Skeletal muscle satellite cell (primary cell): ENCODE data around the gene SPINT2. TPM values are rescaled to one million over a fixed set of nuclear protein-coding genes. Genes with fewer than 3 reads are reported as not detected.
A peak's percentile ranks its signal among the peaks of the same experiment; 100 is the strongest.
"Not testable (repeated sequence)": the region's sequence is repeated elsewhere in the genome, so short reads cannot be mapped to it uniquely, and the experiment has no call there.

Source experiments
- H3K27me3 ChIP-seq: 2 replicates; pipeline ENCODE4 v1.7.0; 2013; ENCODE audit warnings: low read length; ENCODE audit not compliant: control insufficient read depth, insufficient read depth
- H3K36me3 ChIP-seq: 2 replicates; pipeline ENCODE4 v1.7.0; 2013; ENCODE audit warnings: mild to moderate bottlenecking, control low read depth, low read length; ENCODE audit not compliant: insufficient read depth
- H3K4me1 ChIP-seq: 2 replicates; pipeline ENCODE4 v1.7.0; 2013; ENCODE audit warnings: low read length; ENCODE audit not compliant: control insufficient read depth, insufficient read depth
- H3K4me2 ChIP-seq: 2 replicates; pipeline ENCODE4 v1.7.0; 2013; ENCODE audit warnings: mild to moderate bottlenecking, low read length
- H3K4me3 ChIP-seq: 2 replicates; pipeline ENCODE4 v1.7.0; 2013; ENCODE audit warnings: low read length
- H3K9ac ChIP-seq: 2 replicates; pipeline ENCODE4 v1.7.0; 2013; ENCODE audit warnings: mild to moderate bottlenecking, low read depth, low read length, moderate library complexity
- H3K9me3 ChIP-seq: replicated peaks from 2 replicates; pipeline ENCODE4 v1.7.0; 2013; ENCODE audit warnings: mild to moderate bottlenecking, control low read depth, low read length
- total RNA-seq: library from RNA; depleted of rRNA; stranded (reverse); fragments of >200 nt; gene quantifications from 2 replicates; pipeline ENCODE4 v1.2.3, GENCODE V29; 2012; rRNA removed

Gene SPINT2, protein sequence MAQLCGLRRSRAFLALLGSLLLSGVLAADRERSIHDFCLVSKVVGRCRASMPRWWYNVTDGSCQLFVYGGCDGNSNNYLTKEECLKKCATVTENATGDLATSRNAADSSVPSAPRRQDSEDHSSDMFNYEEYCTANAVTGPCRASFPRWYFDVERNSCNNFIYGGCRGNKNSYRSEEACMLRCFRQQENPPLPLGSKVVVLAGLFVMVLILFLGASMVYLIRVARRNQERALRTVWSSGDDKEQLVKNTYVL
- under 0.01 TPM in 1 of 2 replicates, not detected in the other for total RNA-seq

DNA sequence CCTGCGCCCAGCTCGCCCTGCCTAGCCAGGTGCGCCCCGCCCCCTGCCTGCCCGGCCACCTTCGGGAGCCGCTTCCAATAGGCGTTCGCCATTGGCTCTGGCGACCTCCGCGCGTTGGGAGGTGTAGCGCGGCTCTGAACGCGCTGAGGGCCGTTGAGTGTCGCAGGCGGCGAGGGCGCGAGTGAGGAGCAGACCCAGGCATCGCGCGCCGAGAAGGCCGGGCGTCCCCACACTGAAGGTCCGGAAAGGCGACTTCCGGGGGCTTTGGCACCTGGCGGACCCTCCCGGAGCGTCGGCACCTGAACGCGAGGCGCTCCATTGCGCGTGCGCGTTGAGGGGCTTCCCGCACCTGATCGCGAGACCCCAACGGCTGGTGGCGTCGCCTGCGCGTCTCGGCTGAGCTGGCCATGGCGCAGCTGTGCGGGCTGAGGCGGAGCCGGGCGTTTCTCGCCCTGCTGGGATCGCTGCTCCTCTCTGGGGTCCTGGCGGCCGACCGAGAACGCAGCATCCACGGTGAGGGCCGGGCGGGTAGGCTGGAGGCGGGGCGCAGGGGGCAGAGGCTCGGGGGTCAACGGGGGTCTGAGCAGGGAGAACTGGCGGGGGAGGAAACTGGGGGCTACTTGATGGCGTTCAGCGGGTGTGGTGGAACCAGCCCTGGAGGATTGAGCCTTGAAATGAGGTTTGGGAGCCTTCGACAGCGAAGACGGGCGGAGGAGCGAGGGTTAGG lies at the start of gene SPINT2:
Gene SPINT2, plus strand, starts transcription at position 88 of the 727 bp plus-strand sequence. Its CDS starts 320 bp downstream, at position 408.
- no peak within 1 kb of the TSS for H3K9ac ChIP-seq
- peak within 1 kb of the TSS; percentile 83 for H3K4me2 ChIP-seq
- peak within 1 kb of the TSS; percentile 65 for H3K4me3 ChIP-seq
- H3K4me1 ChIP-seq = peaks cover 19% of the 10 kb centered on the region
- no peaks in the 10 kb centered on the region for H3K36me3 ChIP-seq
- no peaks in the 10 kb centered on the region for H3K27me3 ChIP-seq
- H3K9me3 ChIP-seq = no peaks in the 10 kb centered on the region

DNA sequence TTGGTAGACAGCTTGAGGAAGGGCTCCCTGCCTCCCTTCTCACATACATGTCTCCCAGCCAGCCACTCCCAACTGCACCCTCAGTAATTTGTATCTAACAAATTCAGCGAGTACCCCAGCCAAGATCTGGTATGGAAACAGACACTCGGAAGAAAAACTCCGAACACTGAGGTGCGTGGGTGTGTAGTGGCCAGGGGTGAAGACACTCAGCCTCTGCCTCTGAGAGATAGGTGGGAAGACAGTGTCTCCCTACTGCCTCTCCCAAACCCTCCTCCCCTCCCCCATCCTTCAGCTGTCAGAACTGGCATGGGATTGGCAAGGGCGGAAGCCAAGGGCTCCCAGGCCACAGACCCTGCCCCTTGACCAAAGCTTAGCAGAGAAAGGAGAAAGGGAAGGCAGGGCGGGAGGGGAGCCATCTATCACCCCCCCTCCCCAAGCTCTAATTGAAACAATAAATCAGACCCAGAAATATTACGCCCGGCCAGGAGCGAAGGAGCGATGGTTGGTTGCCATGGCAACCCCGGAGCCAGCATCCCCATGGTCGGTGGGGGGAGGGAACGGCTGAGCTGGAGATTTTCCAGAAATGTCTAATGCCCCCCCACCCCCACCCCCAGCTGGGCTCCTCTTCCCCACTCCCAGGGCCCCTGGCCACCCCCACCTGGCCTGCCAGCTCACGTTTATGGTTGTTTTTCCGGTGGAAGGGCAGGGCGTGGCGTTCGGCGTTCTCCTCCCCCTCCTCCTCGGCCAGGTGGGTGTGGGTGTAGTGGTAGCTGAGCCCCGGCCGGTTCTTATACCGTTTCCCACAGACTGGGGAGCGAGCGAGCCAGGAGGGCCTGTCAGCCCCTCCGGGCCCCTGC lies 47.4 kb upstream of the SPINT2 start:
- Histone ChIP-seq H3K36me3 (peaks cover 5% of the 10 kb centered on the region), H3K4me2 (no peak overlapping the region), H3K9ac (no peak overlapping the region), H3K9me3 (no peaks in the 10 kb centered on the region), H3K4me1 (peaks cover 23% of the 10 kb centered on the region), H3K27me3 (no peaks in the 10 kb centered on the region), H3K4me3 (no peak overlapping the region)

DNA sequence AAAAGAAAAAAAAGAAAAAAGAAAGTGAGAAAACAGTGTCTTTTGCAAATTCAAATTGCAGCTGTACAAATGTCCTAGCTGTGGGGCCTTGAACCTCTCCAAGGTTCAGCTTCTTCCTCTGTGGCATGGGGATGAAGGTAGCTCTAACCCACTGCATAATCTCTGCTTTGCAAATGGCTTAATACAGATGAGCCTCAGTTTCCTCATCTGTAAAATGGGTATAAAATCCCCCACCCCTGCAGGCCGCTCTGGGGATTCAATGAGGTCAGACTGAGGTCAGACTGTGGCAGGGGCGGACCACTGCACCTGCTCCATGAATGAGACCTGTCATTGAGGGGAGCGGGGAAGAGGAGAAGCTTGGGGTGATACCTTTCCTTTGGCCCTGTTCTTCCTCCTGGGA lies 46.2 kb upstream of the SPINT2 start:
- Histone ChIP-seq H3K4me1 (peaks cover 22% of the 10 kb centered on the region), H3K9me3 (no peaks in the 10 kb centered on the region), H3K27me3 (no peaks in the 10 kb centered on the region), H3K4me2 (no peak overlapping the region), H3K9ac (no peak overlapping the region), H3K36me3 (peaks cover 5% of the 10 kb centered on the region), H3K4me3 (no peak overlapping the region)

DNA sequence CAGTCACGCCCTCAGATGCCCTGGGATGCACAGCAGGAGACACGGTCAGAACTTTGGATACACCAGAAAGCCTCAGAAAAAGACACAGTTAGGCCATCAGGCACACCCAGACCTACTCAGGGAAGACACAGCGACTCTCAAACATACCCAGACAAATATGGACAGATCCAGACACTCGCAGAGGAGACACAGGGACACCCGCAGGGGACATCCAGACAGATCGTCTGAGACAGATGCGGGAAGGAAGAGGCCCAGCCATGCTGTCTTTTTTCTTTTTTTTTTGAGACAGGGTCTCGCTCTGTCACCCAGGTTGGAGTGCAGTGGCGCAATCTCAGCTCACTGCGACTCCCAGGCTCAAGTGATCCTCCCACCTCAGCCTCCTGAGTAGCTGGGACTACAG lies 45.2 kb upstream of the SPINT2 start:
- no peak overlapping the region for H3K4me2 ChIP-seq
- H3K4me1 ChIP-seq = peaks cover 12% of the 10 kb centered on the region
- H3K36me3 ChIP-seq = peaks cover 5% of the 10 kb centered on the region
- H3K4me3 ChIP-seq = no peak overlapping the region
- no peaks in the 10 kb centered on the region for H3K9me3 ChIP-seq
- H3K27me3 ChIP-seq = no peaks in the 10 kb centered on the region
- H3K9ac ChIP-seq = no peak overlapping the region

DNA sequence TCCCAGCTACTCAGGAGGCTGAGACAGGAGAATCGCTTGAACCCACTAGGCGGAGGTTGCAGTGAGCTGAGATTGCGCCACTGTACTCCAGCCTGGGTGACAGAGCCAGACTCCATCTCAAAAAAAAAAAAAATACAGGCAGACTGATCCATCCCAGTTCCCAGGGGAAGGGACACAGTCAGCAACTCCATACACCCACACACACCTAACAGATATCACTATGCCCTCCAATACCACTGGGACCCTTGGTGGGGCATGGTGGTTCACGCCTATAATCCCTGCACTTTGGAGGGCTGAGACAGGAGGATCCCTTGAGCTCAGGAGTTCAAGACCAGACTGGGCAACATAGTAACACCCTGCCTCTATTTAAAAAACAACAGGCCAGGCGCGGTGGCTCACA lies 43.0 kb upstream of the SPINT2 start:
- Histone ChIP-seq H3K36me3 (peaks cover 5% of the 10 kb centered on the region), H3K27me3 (no peaks in the 10 kb centered on the region), H3K4me3 (no peak overlapping the region)

DNA sequence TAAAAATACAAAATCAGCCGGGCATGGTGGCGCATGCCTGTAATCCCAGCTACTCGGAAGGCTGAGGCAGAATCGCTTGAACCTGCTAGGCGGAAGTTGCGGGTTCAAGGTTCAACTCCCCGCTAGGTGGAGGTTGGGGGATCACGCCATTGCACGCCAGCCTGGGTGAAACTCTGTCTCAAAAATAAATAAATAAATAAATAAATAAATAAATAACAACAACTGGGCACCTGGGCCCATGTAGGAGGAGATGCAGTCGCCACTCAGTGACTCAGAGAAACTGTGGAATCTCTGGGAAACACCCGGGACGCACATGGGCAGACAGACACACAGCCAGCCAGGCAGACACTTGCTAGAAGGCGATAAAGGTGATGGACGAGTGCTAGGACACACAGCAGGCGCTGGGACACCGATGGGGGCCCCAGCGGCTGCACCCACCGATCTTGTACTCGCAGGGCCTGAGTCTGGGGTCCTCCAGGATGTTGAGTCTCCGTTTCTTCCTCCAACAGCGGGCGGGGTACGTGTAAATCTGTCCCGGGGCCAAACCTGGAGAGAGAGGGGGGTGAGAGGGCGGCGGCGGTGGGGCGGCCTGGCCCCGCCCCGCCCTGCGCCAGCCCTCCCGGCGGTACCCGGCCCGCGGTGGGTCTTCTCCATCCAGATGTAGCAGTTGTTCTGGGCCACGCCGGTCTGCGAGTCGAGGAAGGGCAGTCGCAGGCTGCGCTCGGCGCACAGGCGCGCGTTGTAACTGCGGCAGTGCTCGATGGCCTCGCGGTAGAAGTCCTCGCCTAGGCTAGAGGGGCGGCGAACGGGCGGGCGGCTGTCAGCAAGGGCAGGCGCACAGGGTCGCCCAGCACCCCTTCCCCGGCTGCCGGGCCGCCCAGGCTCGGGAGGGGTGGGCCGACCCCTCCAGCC lies 42.2 kb upstream of the SPINT2 start:
- H3K4me2 ChIP-seq = no peak overlapping the region
- H3K36me3 ChIP-seq = peaks cover 5% of the 10 kb centered on the region
- no peak overlapping the region for H3K9ac ChIP-seq
- H3K27me3 ChIP-seq = no peaks in the 10 kb centered on the region
- H3K4me3 ChIP-seq = no peak overlapping the region
- no peaks in the 10 kb centered on the region for H3K4me1 ChIP-seq
- H3K9me3 ChIP-seq = no peaks in the 10 kb centered on the region

More for the DNA sequence above, 43.0 kb upstream of the SPINT2 start:
- H3K4me2 ChIP-seq = no peak overlapping the region
- H3K4me1 ChIP-seq = peaks cover 7% of the 10 kb centered on the region
- no peak overlapping the region for H3K9ac ChIP-seq
- no peaks in the 10 kb centered on the region for H3K9me3 ChIP-seq

DNA sequence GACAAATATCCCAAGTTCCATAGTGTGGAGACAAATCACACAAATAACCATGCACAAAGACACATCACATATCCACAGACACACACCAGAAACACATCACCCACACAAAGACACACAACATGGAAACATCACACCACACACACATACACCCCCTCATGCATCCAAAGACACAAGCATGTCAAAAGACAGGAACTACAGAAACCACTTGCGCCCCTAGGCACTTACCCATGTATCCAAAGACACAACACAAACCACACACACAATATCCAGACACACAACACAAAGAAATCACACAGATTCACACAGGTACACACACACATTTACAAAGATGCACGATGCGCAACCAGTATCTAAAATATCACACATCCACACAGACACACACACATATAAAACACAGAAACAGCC lies 41.3 kb upstream of the SPINT2 start:
- Histone ChIP-seq H3K9me3 (no peaks in the 10 kb centered on the region), H3K27me3 (no peaks in the 10 kb centered on the region), H3K4me3 (peak overlapping the region; percentile 73), H3K4me1 (peaks cover 3% of the 10 kb centered on the region), H3K4me2 (peak overlapping the region; percentile 95), H3K36me3 (peaks cover 4% of the 10 kb centered on the region), H3K9ac (no peak overlapping the region)

DNA sequence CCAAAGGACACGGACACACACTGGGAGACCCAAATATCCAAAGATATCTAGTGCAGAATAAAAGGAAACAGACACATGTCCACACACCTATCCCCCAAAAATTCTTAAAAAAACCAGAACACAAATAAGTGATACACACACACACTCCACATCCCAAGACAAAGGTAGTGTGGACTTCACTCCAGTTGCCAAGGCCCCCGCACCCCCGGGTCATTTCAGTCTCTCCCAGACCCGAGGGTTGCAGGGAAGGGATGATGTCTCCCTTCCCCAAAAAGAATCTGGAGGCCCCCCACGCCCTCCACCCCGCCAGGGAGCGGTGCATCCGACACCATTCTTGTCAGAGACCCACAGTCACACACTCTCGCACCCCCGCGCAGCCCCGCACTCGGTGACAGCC lies 40.8 kb upstream of the SPINT2 start:
- peak overlapping the region; percentile 46 for H3K9ac ChIP-seq
- no peaks in the 10 kb centered on the region for H3K27me3 ChIP-seq
- peak overlapping the region; percentile 73 for H3K4me3 ChIP-seq
- peaks cover 4% of the 10 kb centered on the region for H3K4me1 ChIP-seq
- H3K4me2 ChIP-seq = peak overlapping the region; percentile 95
- no peaks in the 10 kb centered on the region for H3K9me3 ChIP-seq
- no peaks in the 10 kb centered on the region for H3K36me3 ChIP-seq

DNA sequence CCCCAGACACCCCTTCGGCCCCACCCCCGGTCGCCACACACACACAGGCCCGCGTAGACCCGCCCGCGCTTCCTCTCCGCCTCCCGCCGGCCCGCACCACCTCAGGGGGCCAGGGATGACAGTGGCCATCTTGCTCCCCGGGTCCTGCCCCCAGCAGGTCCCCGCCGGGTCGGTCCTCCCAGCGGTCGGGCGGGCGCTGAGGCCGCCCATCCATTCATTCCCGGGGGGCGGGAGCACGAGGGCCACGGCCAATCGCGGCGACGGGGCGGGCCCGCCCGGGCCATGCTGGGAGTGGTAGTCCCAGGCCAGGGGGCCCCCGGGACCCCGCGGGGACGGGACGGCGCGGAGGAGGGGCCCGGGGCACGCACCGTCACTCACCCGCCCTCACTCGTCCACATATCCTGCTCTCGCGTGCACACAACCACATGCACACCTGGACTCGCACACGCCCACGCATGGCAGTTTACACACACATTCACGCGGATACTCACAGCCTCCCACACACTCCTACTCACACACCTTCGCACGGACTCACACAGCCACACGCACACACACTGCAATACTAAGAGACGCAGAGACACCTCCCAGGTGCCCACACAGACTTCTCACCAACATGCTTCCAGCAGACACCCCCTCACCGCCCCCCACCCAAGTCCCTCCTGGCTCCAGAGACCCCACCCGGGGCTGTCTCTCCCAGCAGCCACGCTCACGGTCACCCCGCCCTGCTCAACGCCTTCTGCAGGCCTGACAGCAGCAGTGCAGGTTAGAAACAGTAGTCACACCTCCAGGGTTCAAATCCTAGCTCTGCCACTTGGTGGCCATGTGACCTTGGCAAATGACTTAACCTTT lies 40.1 kb upstream of the SPINT2 start, which contains the start of gene DPF1:
Gene DPF1, minus strand, starts transcription at position 209 of the 849 bp plus-strand sequence. Its CDS starts 80 bp downstream, at position 129.
- Histone ChIP-seq H3K9ac (peak within 1 kb of the TSS; percentile 46), H3K27me3 (no peaks in the 10 kb centered on the region), H3K4me2 (peak within 1 kb of the TSS; percentile 95), H3K4me1 (peaks cover 9% of the 10 kb centered on the region), H3K4me3 (peak within 1 kb of the TSS; percentile 73), H3K9me3 (no peaks in the 10 kb centered on the region), H3K36me3 (no peaks in the 10 kb centered on the region)

DNA sequence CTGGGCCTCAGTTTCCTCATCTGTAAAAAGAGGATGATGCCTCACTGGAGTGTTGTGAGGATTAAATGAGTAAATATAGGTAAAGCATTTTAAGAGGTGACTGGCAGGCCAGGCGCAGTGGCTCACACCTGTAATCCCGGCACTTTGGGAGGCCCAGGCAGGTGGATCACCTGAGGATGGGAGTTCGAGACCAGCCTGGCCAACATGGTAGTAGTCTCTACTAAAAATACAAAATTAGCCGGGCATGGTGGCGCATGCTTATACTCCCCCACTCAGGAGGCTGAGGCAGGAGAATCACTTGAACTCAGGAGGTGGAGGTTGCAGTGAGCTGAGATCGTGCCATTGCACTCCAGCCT lies 39.5 kb upstream of the SPINT2 start:
- not testable (repeated sequence) for H3K4me1 ChIP-seq, H3K9ac ChIP-seq, H3K4me2 ChIP-seq, H3K36me3 ChIP-seq, H3K9me3 ChIP-seq, H3K4me3 ChIP-seq, H3K27me3 ChIP-seq
